ENCODE data around the gene ANKRD65. TPM values are rescaled to one million over a fixed set of nuclear protein-coding genes. Genes with fewer than 3 reads are reported as not detected.

ANKRD65 gene
- total RNA-seq, 1 experiment from 2014 or later: 0.18 TPM

DNA sequence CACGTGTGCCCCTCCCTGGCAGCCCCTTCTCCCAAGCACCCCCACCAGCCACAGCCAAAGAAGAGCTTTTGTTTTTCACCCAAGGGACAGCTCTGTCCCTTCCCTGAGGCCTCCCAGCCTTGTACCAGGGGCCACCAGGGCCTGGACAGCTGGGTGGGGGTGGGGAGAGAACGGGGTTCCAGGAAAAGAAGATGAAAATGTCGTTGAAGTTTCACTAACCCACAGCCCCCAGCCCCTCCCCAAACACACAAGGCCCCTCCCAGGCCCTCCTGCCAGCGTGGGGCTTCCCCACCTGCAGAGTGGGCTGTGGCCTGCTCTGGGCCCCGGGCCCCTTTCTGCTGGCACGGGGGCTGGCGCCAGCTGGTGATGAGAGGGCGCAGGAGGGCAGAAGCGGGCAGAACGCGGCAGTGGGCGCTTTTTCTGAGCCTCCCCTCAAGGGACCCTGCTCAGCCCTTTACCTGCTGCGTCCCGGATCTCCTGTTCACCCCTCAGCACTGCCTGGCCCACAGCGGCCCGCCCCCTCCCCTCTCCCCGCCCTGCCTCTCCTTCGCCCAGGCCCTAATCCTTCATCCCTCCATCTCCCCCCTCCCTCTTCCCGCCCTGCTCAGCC lies 5.5 kb upstream of the ANKRD65 start:
- Histone ChIP-seq H2AFZ (ENCODE audit: low read length) (no peak overlapping the region), H3K4me1 (ENCODE audit: insufficient read depth, low read length) (peaks cover 17% of the 10 kb centered on the region), H3K27ac (ENCODE audit: low read length) (no peak overlapping the region), H3K4me2 (ENCODE audit: low read length) (no peak overlapping the region), H4K20me1 (ENCODE audit: low read length) (no peaks in the 10 kb centered on the region), H3K9me3 (ENCODE audit: low read length) (no peaks in the 10 kb centered on the region), H3K9ac (ENCODE audit: low read length) (no peak overlapping the region), H3K36me3 (ENCODE audit: low read depth, low read length) (no peaks in the 10 kb centered on the region), H3F3A (ENCODE audit: low read length, unreplicated experiment) (peaks cover 4% of the 10 kb centered on the region), H3K79me2 (ENCODE audit: low read length) (no peaks in the 10 kb centered on the region), H3K4me3 (ENCODE audit: low read length) (no peak overlapping the region), H3K9me2 (replicated peaks; ENCODE audit: low read length) (no peaks in the 10 kb centered on the region), H3K27me3 (ENCODE audit: low read length) (no peaks in the 10 kb centered on the region)
- POLR2A ChIA-PET (ENCODE audit: unreplicated experiment): no interaction called here
- DNase-seq: no peak
- intact Hi-C loops (cut with micrococcal nuclease): no loop called here
- no peak for ATAC-seq
- BruUV-seq (replicated peaks): no TSS peak
- CTCF ChIA-PET: interaction anchor here (0.6 kb wide), 1 partner anchor 27 kb away, joined by 3 read pairs; no protein-coding TSS in a partner anchor
- TF ChIP-seq EZH2 (IDR thresholded peaks at IDR 0.05; ENCODE audit: low read length, unreplicated experiment): no peak
- TF ChIP-seq, protein P1, sequence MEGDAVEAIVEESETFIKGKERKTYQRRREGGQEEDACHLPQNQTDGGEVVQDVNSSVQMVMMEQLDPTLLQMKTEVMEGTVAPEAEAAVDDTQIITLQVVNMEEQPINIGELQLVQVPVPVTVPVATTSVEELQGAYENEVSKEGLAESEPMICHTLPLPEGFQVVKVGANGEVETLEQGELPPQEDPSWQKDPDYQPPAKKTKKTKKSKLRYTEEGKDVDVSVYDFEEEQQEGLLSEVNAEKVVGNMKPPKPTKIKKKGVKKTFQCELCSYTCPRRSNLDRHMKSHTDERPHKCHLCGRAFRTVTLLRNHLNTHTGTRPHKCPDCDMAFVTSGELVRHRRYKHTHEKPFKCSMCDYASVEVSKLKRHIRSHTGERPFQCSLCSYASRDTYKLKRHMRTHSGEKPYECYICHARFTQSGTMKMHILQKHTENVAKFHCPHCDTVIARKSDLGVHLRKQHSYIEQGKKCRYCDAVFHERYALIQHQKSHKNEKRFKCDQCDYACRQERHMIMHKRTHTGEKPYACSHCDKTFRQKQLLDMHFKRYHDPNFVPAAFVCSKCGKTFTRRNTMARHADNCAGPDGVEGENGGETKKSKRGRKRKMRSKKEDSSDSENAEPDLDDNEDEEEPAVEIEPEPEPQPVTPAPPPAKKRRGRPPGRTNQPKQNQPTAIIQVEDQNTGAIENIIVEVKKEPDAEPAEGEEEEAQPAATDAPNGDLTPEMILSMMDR (conservative IDR thresholded peaks at IDR 0.05; ENCODE audit: low read depth, low read length): no peak
- no peak for TF ChIP-seq EZH2phosphoT487 (IDR thresholded peaks at IDR 0.05; ENCODE audit: borderline replicate concordance, low read length)

DNA sequence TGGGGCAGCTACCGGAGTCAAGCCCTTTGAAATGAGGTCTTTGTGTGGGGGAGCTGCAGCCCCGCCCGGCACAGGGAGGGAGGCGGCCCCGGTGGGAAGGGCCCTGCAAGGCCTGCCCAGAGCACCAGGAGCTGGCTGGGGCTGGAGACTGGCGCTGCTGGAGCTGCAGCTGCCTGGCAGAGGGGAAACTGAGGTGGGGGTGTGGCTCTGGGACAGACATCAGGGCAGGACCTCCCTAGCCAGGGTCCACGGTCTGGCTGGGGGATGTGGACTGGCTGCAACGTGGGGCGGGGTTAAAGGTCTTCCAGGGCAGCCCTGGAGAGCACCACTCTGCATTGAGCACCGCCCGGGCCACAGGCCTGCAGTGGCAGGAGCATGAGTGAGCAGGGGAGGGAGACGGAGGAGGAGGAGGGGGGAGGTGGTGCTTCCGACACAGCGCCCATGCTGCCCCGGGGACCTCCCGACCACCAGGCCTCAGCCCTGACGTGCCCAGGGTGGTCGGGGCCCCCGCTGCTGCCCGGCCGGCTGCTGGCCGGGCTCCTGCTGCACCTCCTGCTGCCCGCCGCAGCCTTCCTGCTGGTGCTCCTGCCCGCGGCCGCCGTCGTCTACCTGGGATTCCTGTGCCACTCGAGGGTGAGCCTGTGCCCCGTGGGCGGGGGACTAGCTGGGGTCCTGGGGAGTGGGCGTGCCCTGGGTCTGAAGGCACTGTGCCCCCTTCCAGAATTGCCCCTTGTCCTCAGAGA lies 4.8 kb upstream of the ANKRD65 start:
- H3K27ac ChIP-seq (ENCODE audit: low read length): no peak overlapping the region
- H3K4me3 ChIP-seq (ENCODE audit: low read length): no peak overlapping the region
- POLR2A ChIA-PET (ENCODE audit: unreplicated experiment): no interaction called here

More for the DNA sequence above, 4.8 kb upstream of the ANKRD65 start:
- Histone ChIP-seq H3K79me2 (ENCODE audit: low read length) (no peaks in the 10 kb centered on the region), H4K20me1 (ENCODE audit: low read length) (no peaks in the 10 kb centered on the region), H3K4me1 (ENCODE audit: insufficient read depth, low read length) (peaks cover 15% of the 10 kb centered on the region), H3K9me2 (replicated peaks; ENCODE audit: low read length) (no peaks in the 10 kb centered on the region), H3K36me3 (ENCODE audit: low read depth, low read length) (no peaks in the 10 kb centered on the region), H3K9ac (ENCODE audit: low read length) (no peak overlapping the region), H3F3A (ENCODE audit: low read length, unreplicated experiment) (peaks cover 4% of the 10 kb centered on the region), H3K4me2 (ENCODE audit: low read length) (no peak overlapping the region), H2AFZ (ENCODE audit: low read length) (no peak overlapping the region), H3K27me3 (ENCODE audit: low read length) (no peaks in the 10 kb centered on the region), H3K9me3 (ENCODE audit: low read length) (no peaks in the 10 kb centered on the region)
- TF ChIP-seq, protein P1 (conservative IDR thresholded peaks at IDR 0.05; ENCODE audit: low read depth, low read length): no peak
- intact Hi-C loops (cut with micrococcal nuclease): no loop called here
- no peak; the same call in 1 of the 2 replicates for ATAC-seq
- BruUV-seq (replicated peaks): no TSS peak
- no peak for DNase-seq
- CTCF ChIA-PET: interaction anchor here (0.6 kb wide), 1 partner anchor 27 kb away, joined by 3 read pairs; no protein-coding TSS in a partner anchor
